ENCODE results near the gene NALCN. TPM values are rescaled to one million over a fixed set of nuclear protein-coding genes. Genes with fewer than 3 reads are reported as not detected.

NALCN gene
- total RNA-seq, 2 donors from 2014 or later: 0.11 TPM; not detected in 1

- Mint-ChIP-seq H3K4me1 (peaks cover 10% of the 10 kb centered on the region), H3K9me3 (no peaks in the 10 kb centered on the region), H3K36me3 (ENCODE audit: low read depth) (no peaks in the 10 kb centered on the region), H3K27ac (no peak overlapping the region), H3K27me3 (ENCODE audit: insufficient read depth) (no peaks in the 10 kb centered on the region), H3K4me3 (no peak overlapping the region)
- Histone ChIP-seq H3K4me1 (ENCODE audit: control insufficient read depth, insufficient read depth, low read length) (no peaks in the 10 kb centered on the region), H3K36me3 (ENCODE audit: control insufficient read depth, insufficient read depth, low read length) (no peaks in the 10 kb centered on the region), H3K9me3 (ENCODE audit: control insufficient read depth, low read length) (no peaks in the 10 kb centered on the region), H3K27me3 (ENCODE audit: control insufficient read depth, insufficient read depth, low read length, poor library complexity, severe bottlenecking) (no peaks in the 10 kb centered on the region), H3K4me3 (ENCODE audit: low read length) (no peak overlapping the region), H3K27ac (ENCODE audit: low read depth, low read length) (no peak overlapping the region), H3K9ac (ENCODE audit: extremely low read depth, low read length, poor library complexity, severe bottlenecking) (no peak overlapping the region)
- 73 to 89% methylated on average over 3 to 5 of the region's 5 CpGs for WGBS, 2 experiments (ENCODE audit: insufficient coverage in 1 of 2, insufficient read length in 1 of 2)
- TF ChIP-seq CTCF (conservative IDR thresholded peaks at IDR 0.05): no peak
- DNase-seq: no peak
Observed at GRCh38 chr13:101053301-101054093, 362.8 kb downstream of the NALCN start.

- no peak for DNase-seq
- Histone ChIP-seq H3K9ac (ENCODE audit: extremely low read depth, low read length, poor library complexity, severe bottlenecking) (no peak overlapping the region), H3K9me3 (ENCODE audit: control insufficient read depth, low read length) (no peaks in the 10 kb centered on the region), H3K27ac (ENCODE audit: low read depth, low read length) (no peak overlapping the region), H3K27me3 (ENCODE audit: control insufficient read depth, insufficient read depth, low read length, poor library complexity, severe bottlenecking) (no peaks in the 10 kb centered on the region), H3K4me1 (ENCODE audit: control insufficient read depth, insufficient read depth, low read length) (no peaks in the 10 kb centered on the region), H3K4me3 (ENCODE audit: low read length) (no peak overlapping the region), H3K36me3 (ENCODE audit: control insufficient read depth, insufficient read depth, low read length) (no peaks in the 10 kb centered on the region)
- Mint-ChIP-seq H3K4me1 (no peaks in the 10 kb centered on the region), H3K4me3 (no peak overlapping the region), H3K9me3 (peaks cover 5% of the 10 kb centered on the region), H3K27me3 (ENCODE audit: insufficient read depth) (no peaks in the 10 kb centered on the region), H3K27ac (no peak overlapping the region), H3K36me3 (ENCODE audit: low read depth) (no peaks in the 10 kb centered on the region)
- TF ChIP-seq CTCF (conservative IDR thresholded peaks at IDR 0.05): no peak
- 79 to 88% methylated on average over 6 of the region's 6 CpGs for WGBS, 2 experiments (ENCODE audit: insufficient coverage in 1 of 2, insufficient read length in 1 of 2)
Observed at GRCh38 chr13:101049166-101049850, 367.0 kb downstream of the NALCN start.

GRCh38 chr13:101036546-101036945 lies 379.8 kb downstream of the NALCN start:
- Histone ChIP-seq H3K4me1 (ENCODE audit: control insufficient read depth, insufficient read depth, low read length) (no peaks in the 10 kb centered on the region), H3K9me3 (ENCODE audit: control insufficient read depth, low read length) (no peaks in the 10 kb centered on the region), H3K27me3 (ENCODE audit: control insufficient read depth, insufficient read depth, low read length, poor library complexity, severe bottlenecking) (no peaks in the 10 kb centered on the region), H3K36me3 (ENCODE audit: control insufficient read depth, insufficient read depth, low read length) (no peaks in the 10 kb centered on the region), H3K27ac (ENCODE audit: low read depth, low read length) (no peak overlapping the region), H3K9ac (ENCODE audit: extremely low read depth, low read length, poor library complexity, severe bottlenecking) (no peak overlapping the region), H3K4me3 (ENCODE audit: low read length) (no peak overlapping the region)
- H3K27me3 Mint-ChIP-seq (ENCODE audit: insufficient read depth): no peaks in the 10 kb centered on the region
- no peak overlapping the region for H3K27ac Mint-ChIP-seq
- H3K9me3 Mint-ChIP-seq: peaks cover 3% of the 10 kb centered on the region
- no peaks in the 10 kb centered on the region for H3K36me3 Mint-ChIP-seq (ENCODE audit: low read depth)
- no peaks in the 10 kb centered on the region for H3K4me1 Mint-ChIP-seq
- no peak for TF ChIP-seq CTCF (conservative IDR thresholded peaks at IDR 0.05)
- no peak for DNase-seq
- H3K4me3 Mint-ChIP-seq: no peak overlapping the region
- WGBS, 2 experiments (ENCODE audit: insufficient coverage in 1 of 2, insufficient read length in 1 of 2): 86% methylated on average over 4 of the region's 4 CpGs; no CpG with 5 or more reads in 1 of the 2 experiments
